ENCODE data around the gene NDUFS8. TPM values are rescaled to one million over a fixed set of nuclear protein-coding genes. Genes with fewer than 3 reads are reported as not detected.

The NDUFS8 gene
- total RNA-seq, 1 experiment from 2014 or later, result 214 TPM

- no peaks in the 10 kb centered on the region; the same call in 1 of the 2 replicates for H3K79me2 ChIP-seq (ENCODE audit: insufficient read depth, low read length)
- Mint-ChIP-seq H3K36me3 (ENCODE audit: insufficient read depth in 1 of 3, low read depth in 3 of 3) (peaks cover 22 to 77% (median 54%) of the 10 kb centered on the region in 3 experiments; a peak in 6 of 7 replicates), H3K27me3 (ENCODE audit: low read depth) (no peaks in the 10 kb centered on the region), H3K27ac (no peak overlapping the region), H3K4me3 (no peak overlapping the region), H3K9me3 (no peaks in the 10 kb centered on the region), H3K4me1 (no peaks in the 10 kb centered on the region)
- no CpG with 5 or more reads among the region's 10 CpGs for WGBS (ENCODE audit: extremely low coverage, insufficient read length, low lambda C conversion rate)
- no peak overlapping the region for H2AFZ ChIP-seq (ENCODE audit: low read length)
- DNase-seq, result no peak
- H3K14ac ChIP-seq (ENCODE audit: insufficient read depth, low read length), result no peak overlapping the region
- H4K5ac ChIP-seq (ENCODE audit: insufficient read length, low read depth, low read length), result no peak overlapping the region
- H3K23ac ChIP-seq (ENCODE audit: insufficient read length, low read depth, low read length), result no peak overlapping the region
- H2BK20ac ChIP-seq (ENCODE audit: low read depth, low read length, poor library complexity, severe bottlenecking), result no peak overlapping the region
- no peak overlapping the region for H2BK15ac ChIP-seq (ENCODE audit: low read depth, low read length)
- no peaks in the 10 kb centered on the region for H3K4me1 ChIP-seq (ENCODE audit: insufficient read depth, low read length)
- no peak overlapping the region for H3K4me2 ChIP-seq (ENCODE audit: insufficient read depth, insufficient read length, low read length)
- no peak for TF ChIP-seq CTCF (conservative IDR thresholded peaks at IDR 0.05)
- no peak overlapping the region for H3T11ph ChIP-seq (ENCODE audit: low read length)
- H4K91ac ChIP-seq (ENCODE audit: insufficient read length, low read depth, low read length), result no peak overlapping the region
- no peak overlapping the region for H2BK12ac ChIP-seq (ENCODE audit: insufficient read length, low read depth, low read length)
- H3K4ac ChIP-seq (ENCODE audit: low read depth, low read length), result no peak overlapping the region
- no peaks in the 10 kb centered on the region for H4K20me1 ChIP-seq (ENCODE audit: control insufficient read depth, insufficient read depth, insufficient read length)
- no peak overlapping the region for H2BK120ac ChIP-seq (ENCODE audit: low read depth, low read length, poor library complexity, severe bottlenecking)
- H3K27ac ChIP-seq (ENCODE audit: insufficient read length, low read depth, low read length), result no peak overlapping the region
- no peak overlapping the region for H2BK5ac ChIP-seq (ENCODE audit: insufficient read length, low read length)
- H3K18ac ChIP-seq (ENCODE audit: insufficient read length, low read depth, low read length), result no peak overlapping the region
- H2AK5ac ChIP-seq (ENCODE audit: insufficient read length, low read length), result no peak overlapping the region
- H3K27me3 ChIP-seq (ENCODE audit: insufficient read depth, low read length), result no peaks in the 10 kb centered on the region
- no peaks in the 10 kb centered on the region for H3K23me2 ChIP-seq (ENCODE audit: insufficient read length, low read depth, low read length, poor library complexity, severe bottlenecking)
- H3K56ac ChIP-seq (ENCODE audit: insufficient read length, low read depth, low read length), result no peak overlapping the region
- H3K9me3 ChIP-seq (ENCODE audit: control insufficient read depth, low read depth, low read length), result no peaks in the 10 kb centered on the region
- no peak overlapping the region for H3K9ac ChIP-seq (ENCODE audit: extremely low read depth, insufficient read length, low read length)
- H3K79me1 ChIP-seq (ENCODE audit: insufficient read depth, low read depth, low read length, poor library complexity, severe bottlenecking), result peaks cover 3% of the 10 kb centered on the region
- H4K8ac ChIP-seq (replicated peaks; ENCODE audit: insufficient read length, low read depth, low read length), result no peak overlapping the region
Observed at GRCh38 chr11:68074584-68075352, 44.3 kb downstream of the NDUFS8 start.
